Measurements from ENCODE around the gene P3H2.
A peak's percentile ranks its signal among the peaks of the same experiment; 100 is the strongest.

The P3H2 gene

DNA sequence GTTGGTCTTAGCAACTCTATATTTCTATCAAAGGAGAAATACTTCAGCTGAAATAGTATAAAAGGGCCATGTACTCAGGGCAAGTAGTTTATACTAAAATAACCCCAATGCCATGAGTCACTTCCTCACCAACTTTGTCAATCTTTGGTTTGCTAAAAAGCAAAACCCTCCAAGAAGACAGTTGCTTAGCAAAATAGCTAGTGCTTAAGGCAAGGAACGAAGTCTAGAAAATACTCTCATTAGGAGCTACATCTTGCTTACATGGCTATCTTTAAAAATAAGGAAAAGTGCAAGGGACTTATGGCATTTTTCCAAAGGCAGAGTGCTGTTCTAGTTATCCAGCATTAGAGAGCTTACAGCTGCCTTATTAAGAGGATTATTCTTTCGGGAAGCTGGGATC, 28.4 kb downstream of the P3H2 start:
- no peak overlapping the region for H3K4me3 ChIP-seq (ENCODE audit: low read depth, low read length)
- no peak for TF ChIP-seq POLR2A (IDR thresholded peaks at IDR 0.05; ENCODE audit: extremely low read depth, insufficient read length)
- TF ChIP-seq, protein P1, sequence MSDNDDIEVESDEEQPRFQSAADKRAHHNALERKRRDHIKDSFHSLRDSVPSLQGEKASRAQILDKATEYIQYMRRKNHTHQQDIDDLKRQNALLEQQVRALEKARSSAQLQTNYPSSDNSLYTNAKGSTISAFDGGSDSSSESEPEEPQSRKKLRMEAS (IDR thresholded peaks at IDR 0.05; ENCODE audit: low read depth, low read length): no peak
- no peak for TF ChIP-seq MYC (IDR thresholded peaks at IDR 0.05; ENCODE audit: low read depth, low read length)
- TF ChIP-seq, protein P2, sequence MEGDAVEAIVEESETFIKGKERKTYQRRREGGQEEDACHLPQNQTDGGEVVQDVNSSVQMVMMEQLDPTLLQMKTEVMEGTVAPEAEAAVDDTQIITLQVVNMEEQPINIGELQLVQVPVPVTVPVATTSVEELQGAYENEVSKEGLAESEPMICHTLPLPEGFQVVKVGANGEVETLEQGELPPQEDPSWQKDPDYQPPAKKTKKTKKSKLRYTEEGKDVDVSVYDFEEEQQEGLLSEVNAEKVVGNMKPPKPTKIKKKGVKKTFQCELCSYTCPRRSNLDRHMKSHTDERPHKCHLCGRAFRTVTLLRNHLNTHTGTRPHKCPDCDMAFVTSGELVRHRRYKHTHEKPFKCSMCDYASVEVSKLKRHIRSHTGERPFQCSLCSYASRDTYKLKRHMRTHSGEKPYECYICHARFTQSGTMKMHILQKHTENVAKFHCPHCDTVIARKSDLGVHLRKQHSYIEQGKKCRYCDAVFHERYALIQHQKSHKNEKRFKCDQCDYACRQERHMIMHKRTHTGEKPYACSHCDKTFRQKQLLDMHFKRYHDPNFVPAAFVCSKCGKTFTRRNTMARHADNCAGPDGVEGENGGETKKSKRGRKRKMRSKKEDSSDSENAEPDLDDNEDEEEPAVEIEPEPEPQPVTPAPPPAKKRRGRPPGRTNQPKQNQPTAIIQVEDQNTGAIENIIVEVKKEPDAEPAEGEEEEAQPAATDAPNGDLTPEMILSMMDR (IDR thresholded peaks at IDR 0.05; ENCODE audit: low read depth, low read length): no peak
- DNase-seq (ENCODE audit: low read depth): peak; percentile 6

DNA sequence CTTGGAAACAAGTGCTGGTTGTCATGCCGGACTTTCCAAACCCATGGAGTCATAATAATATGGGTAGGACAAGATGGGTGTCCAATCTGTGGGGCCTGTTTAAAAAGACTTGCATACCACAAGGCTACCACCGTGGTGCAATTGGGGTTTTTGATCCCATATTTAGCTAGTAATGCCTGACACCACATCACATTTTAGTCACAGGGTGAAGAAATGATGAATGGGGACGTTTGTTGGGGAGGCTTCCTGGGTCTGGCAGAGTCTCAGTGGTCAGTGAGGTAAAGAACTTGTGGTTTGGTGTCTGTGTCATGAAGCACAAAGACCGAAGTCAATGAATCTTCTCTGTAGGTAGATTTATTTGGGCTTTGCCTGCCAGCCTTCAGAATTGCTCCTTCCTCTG, 31.0 kb downstream of the P3H2 start:
- TF ChIP-seq, protein P2 (IDR thresholded peaks at IDR 0.05; ENCODE audit: low read depth, low read length): no peak
- no peak for TF ChIP-seq POLR2A (IDR thresholded peaks at IDR 0.05; ENCODE audit: extremely low read depth, insufficient read length)
- TF ChIP-seq, protein P1 (IDR thresholded peaks at IDR 0.05; ENCODE audit: low read depth, low read length): no peak
- TF ChIP-seq MYC (IDR thresholded peaks at IDR 0.05; ENCODE audit: low read depth, low read length): no peak
- DNase-seq (ENCODE audit: low read depth): peak; percentile 3
- no peak overlapping the region for H3K4me3 ChIP-seq (ENCODE audit: low read depth, low read length)

DNA sequence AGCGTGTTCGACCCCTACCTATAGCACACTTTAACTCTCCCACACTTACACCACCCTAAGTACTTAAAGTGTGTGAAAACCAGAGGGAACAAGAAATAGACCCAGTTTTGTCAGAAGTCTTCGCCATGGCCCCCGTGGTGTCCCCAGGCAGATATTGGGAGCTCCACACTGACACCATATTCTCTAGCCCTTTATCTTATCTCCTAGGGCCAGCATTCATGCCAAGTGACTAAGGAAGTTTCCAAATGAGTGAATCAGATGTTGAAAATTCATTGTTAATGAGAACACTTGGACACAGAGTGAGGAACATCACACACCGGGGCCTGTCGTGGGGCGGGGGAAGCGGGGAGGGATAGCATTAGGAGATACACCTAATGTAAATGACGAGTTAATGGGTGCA, 31.8 kb downstream of the P3H2 start:
- no peak overlapping the region for H3K4me3 ChIP-seq (ENCODE audit: low read depth, low read length)
- TF ChIP-seq, protein P2 (IDR thresholded peaks at IDR 0.05; ENCODE audit: low read depth, low read length): no peak
- TF ChIP-seq POLR2A (IDR thresholded peaks at IDR 0.05; ENCODE audit: extremely low read depth, insufficient read length) (no peak), MYC (IDR thresholded peaks at IDR 0.05; ENCODE audit: low read depth, low read length) (no peak)
- TF ChIP-seq, protein P1 (IDR thresholded peaks at IDR 0.05; ENCODE audit: low read depth, low read length): no peak
- no peak for DNase-seq (ENCODE audit: low read depth)

- H3K4me3 ChIP-seq (ENCODE audit: low read depth, low read length): no peak overlapping the region
- TF ChIP-seq MYC (IDR thresholded peaks at IDR 0.05; ENCODE audit: low read depth, low read length) (no peak), POLR2A (IDR thresholded peaks at IDR 0.05; ENCODE audit: extremely low read depth, insufficient read length) (no peak)
- TF ChIP-seq, protein P2 (IDR thresholded peaks at IDR 0.05; ENCODE audit: low read depth, low read length): no peak
- TF ChIP-seq, protein P1 (IDR thresholded peaks at IDR 0.05; ENCODE audit: low read depth, low read length): no peak
- DNase-seq (ENCODE audit: low read depth): no peak
These were observed 34.5 kb downstream of the P3H2 start for GRCh38 chr3:190086191-190086590.

DNA sequence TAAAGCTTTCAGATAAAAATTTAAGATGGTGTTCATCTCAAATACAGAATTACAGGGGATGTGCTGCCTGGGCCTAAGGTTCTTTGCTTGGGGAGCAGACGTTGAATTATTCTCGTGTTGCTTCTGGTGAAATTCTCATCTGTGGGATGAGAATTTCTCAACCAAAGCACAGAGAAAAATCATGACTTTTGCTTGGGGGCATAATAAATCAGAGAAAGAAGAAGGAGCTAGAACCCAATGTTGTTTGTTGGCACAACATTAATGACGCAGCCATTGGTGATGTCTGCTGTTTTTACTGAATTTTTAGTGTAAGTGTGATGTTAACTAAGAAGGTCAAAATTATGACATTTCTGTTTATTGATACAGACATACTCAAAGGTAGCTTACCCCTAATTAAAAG, 35.7 kb downstream of the P3H2 start:
- DNase-seq (ENCODE audit: low read depth): no peak
- H3K4me3 ChIP-seq (ENCODE audit: low read depth, low read length): no peak overlapping the region
- TF ChIP-seq MYC (IDR thresholded peaks at IDR 0.05; ENCODE audit: low read depth, low read length) (no peak), POLR2A (IDR thresholded peaks at IDR 0.05; ENCODE audit: extremely low read depth, insufficient read length) (no peak)
- TF ChIP-seq, protein P2 (IDR thresholded peaks at IDR 0.05; ENCODE audit: low read depth, low read length): no peak
- TF ChIP-seq, protein P1 (IDR thresholded peaks at IDR 0.05; ENCODE audit: low read depth, low read length): no peak

- H3K4me3 ChIP-seq (ENCODE audit: low read depth, low read length): no peak overlapping the region
- TF ChIP-seq, protein P1 (IDR thresholded peaks at IDR 0.05; ENCODE audit: low read depth, low read length): no peak
- TF ChIP-seq MYC (IDR thresholded peaks at IDR 0.05; ENCODE audit: low read depth, low read length) (no peak), POLR2A (IDR thresholded peaks at IDR 0.05; ENCODE audit: extremely low read depth, insufficient read length) (no peak)
- TF ChIP-seq, protein P2 (IDR thresholded peaks at IDR 0.05; ENCODE audit: low read depth, low read length): no peak
- DNase-seq (ENCODE audit: low read depth): no peak
These were observed 37.1 kb downstream of the P3H2 start for GRCh38 chr3:190083635-190084034.

Data from NB4 (cell line).